HG02973 (cell line): Measurements from ENCODE around the gene MDGA2.
"Not testable (repeated sequence)": the region's sequence is repeated elsewhere in the genome, so short reads cannot be mapped to it uniquely, and the experiment has no call there.

Experiments
- ATAC-seq: cut with Tn5 transposase; IDR thresholded peaks from one replicate; pipeline ENCODE4 v1.9.1; 2021; ENCODE audit warnings: moderate library complexity; ENCODE audit not compliant: unreplicated experiment

MDGA2 gene

GRCh38 chr14:46989566-46989965 is 685.8 kb downstream of the MDGA2 start:
- ATAC-seq, result no peak

GRCh38 chr14:46988312-46988711 is 687.1 kb downstream of the MDGA2 start:
- no peak for ATAC-seq

- ATAC-seq, result no peak
These were observed 689.6 kb downstream of the MDGA2 start for GRCh38 chr14:46985529-46986380.

GRCh38 chr14:46973295-46973694 is 702.1 kb downstream of the MDGA2 start:
- ATAC-seq, result no peak

- no peak for ATAC-seq
These were observed 711.0 kb downstream of the MDGA2 start for GRCh38 chr14:46964378-46964777.

GRCh38 chr14:46951103-46951502 is 724.3 kb downstream of the MDGA2 start:
- ATAC-seq, result no peak

- ATAC-seq, result no peak
These were observed 734.8 kb downstream of the MDGA2 start for GRCh38 chr14:46940611-46941010.

GRCh38 chr14:46920542-46920941 is 754.9 kb downstream of the MDGA2 start:
- no peak for ATAC-seq

GRCh38 chr14:46915539-46915938 is 759.9 kb downstream of the MDGA2 start:
- ATAC-seq, result not testable (repeated sequence)

- no peak for ATAC-seq
These were observed 772.6 kb downstream of the MDGA2 start for GRCh38 chr14:46902837-46903236.

- no peak for ATAC-seq
These were observed 780.9 kb downstream of the MDGA2 start for GRCh38 chr14:46894476-46894875.

GRCh38 chr14:46887144-46887543 is 788.3 kb downstream of the MDGA2 start:
- ATAC-seq, result peak; percentile 62

- ATAC-seq, result no peak
These were observed 789.8 kb downstream of the MDGA2 start for GRCh38 chr14:46885566-46885965.

- ATAC-seq, result no peak
These were observed 813.7 kb downstream of the MDGA2 start for GRCh38 chr14:46861753-46862152.

GRCh38 chr14:46840944-46841720 is 834.3 kb downstream of the MDGA2 start:
- no peak for ATAC-seq

- ATAC-seq, result no peak
These were observed 855.1 kb downstream of the MDGA2 start for GRCh38 chr14:46820291-46820690.

- no peak for ATAC-seq
These were observed 856.3 kb downstream of the MDGA2 start for GRCh38 chr14:46819117-46819516.

- ATAC-seq, result no peak
These were observed 857.3 kb downstream of the MDGA2 start for GRCh38 chr14:46818147-46818546.

GRCh38 chr14:46793144-46793543 is 882.3 kb downstream of the MDGA2 start:
- ATAC-seq, result no peak
